ENCODE results near the gene SLC1A1.

GRCh38 chr9:4494332-4494731 lies 4.1 kb downstream of the SLC1A1 start:
- TF ChIP-seq ZNF8 (CRISPR knock-in tag; IDR thresholded peaks at IDR 0.05) (no peak), TSHZ2 (CRISPR knock-in tag; IDR thresholded peaks at IDR 0.05) (no peak), RARB (CRISPR knock-in tag; IDR thresholded peaks at IDR 0.05) (no peak), CREB5 (CRISPR knock-in tag; IDR thresholded peaks at IDR 0.05; ENCODE audit: low read depth) (no peak)

Measured in SK-N-SH treated with all-trans-retinoic acid at 6 μM for 48 hours (cell line).